NCI-H748 (cell line): ENCODE data around the gene RASGRF1.
"Not testable (repeated sequence)": the region's sequence is repeated elsewhere in the genome, so short reads cannot be mapped to it uniquely, and the experiment has no call there.

Experiments used
- DNase-seq: peaks from one replicate; lab custom pipeline; 2025; ENCODE audit not compliant: unreplicated experiment; lab: John Stamatoyannopoulos, UW

The RASGRF1 gene

DNA sequence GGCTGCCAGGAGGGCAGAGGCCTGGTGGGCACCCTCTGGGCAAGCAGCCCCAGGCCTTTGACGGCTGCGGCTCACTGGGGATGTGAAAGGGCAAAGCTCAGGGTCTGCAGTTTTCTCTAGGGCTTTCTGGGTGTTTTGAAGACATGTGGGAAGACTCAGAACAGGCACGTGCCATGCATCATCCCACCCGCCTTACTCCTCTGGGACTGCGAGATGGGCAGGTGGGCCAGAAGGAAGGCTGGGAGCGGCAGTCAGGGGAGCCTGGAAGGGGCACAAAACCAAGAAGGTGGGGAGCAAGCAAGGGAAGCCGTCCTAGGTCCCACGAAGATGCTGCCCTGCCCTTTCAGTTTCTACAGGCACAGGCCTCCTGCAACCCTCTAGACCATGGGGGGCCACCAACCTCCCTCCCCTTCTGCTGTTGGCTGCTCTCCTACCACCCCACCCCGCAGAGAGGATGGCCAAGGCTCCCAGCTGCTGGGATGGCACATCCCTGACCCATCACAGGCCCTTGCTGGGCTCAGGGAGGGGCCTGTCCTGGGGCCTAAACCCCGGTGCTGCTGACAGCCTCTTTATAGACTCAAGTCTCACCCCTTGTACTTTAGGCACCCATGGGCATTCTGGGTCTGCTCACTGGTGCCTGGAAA lies 73.9 kb downstream of the RASGRF1 start:
- DNase-seq: no peak

DNA sequence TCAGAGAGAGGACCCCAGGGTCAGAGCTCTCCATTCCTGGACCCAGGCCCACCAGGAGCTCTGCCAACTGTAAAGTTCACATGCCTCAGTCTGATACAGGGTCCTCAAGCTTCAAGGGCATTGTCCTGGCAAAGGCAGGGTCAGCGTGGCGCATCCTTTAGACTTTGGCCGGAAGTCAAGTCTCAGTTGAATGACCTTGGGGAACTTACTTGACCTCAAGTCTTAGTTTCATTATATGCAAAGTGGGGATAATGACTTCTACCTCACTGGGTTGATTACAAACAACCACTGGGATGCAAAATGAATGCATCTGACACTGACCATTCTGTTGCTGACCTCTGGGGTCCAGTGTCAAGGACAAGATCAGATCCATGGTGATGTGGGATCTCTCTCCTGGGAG lies 75.2 kb downstream of the RASGRF1 start:
- DNase-seq: no peak

DNA sequence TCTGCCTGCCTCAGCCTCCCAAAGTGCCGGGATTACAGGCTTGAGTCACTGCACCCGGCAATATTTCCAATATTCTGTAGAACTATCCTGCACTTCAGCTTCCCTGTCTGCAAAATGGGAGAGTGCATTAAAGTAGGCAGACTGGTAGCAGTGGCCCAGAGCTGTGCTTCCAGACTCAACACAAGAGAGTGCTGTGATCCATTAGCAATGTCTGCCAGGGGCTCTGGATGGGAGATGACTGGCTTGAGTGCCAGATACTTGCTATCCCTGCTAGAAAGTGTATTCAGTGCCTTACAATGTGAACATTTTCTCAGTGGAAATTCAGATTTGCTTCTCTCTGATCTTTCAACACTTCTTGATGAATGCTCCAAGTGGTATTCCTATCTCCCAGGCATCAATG lies 80.3 kb downstream of the RASGRF1 start:
- DNase-seq: no peak

DNA sequence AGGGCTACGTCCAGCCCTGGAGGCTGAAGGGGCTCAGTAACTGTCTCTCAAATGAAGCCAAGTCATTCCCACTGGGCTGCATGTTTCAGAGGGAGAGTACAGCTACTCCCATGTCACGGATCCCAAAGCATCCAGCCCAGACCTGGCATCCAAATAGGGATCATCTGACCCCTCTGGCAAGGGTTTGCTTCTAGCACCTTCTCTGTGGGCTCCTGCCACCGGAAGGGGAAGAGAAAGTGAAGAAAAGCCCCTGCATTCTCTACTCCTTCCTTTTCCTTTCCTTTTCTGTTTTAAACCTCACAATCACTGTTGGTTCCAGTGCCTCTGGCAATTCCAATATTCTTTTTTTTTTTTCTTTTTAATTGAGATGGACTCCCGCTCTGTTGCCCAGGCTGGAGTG lies 81.2 kb downstream of the RASGRF1 start:
- DNase-seq: no peak

DNA sequence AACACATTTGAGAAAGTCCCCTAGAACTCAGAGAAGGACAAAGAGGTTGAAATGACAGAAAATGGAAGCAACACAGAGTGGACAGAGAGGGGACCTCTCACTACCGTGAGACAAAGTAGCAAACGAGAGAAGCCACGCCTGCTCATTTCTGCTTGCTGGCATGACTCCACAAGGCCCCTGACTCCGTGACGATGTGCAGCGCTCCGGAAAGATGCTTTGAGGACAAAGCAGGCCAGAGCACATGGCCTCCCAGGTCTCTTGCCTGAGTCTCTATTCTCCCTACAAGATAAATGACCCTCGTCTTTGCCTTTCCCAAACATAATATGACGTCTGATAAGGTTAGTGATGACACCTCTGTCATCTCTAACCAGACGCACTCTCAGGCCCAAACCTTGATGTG lies 81.9 kb downstream of the RASGRF1 start:
- DNase-seq: peak; percentile 7

DNA sequence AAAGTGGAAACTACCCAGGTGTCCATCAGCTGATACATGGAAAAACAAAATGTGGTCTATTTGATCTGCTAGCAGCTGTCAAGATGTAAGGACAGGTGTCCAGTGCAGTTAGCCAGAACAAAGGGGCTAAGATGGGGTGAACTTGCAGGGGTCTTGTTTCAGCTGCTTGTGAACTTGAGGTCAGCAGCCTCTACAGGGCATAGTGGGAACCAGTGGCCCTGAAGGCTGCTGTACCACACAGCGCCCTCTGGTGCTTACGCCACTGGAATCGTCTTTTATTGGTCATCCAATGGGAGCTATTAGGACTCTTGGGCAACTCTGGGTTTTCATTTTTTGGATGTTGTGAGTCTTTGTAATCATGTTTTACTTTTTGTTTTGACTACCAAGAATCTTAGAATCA lies 83.5 kb downstream of the RASGRF1 start:
- DNase-seq: peak; percentile 22

DNA sequence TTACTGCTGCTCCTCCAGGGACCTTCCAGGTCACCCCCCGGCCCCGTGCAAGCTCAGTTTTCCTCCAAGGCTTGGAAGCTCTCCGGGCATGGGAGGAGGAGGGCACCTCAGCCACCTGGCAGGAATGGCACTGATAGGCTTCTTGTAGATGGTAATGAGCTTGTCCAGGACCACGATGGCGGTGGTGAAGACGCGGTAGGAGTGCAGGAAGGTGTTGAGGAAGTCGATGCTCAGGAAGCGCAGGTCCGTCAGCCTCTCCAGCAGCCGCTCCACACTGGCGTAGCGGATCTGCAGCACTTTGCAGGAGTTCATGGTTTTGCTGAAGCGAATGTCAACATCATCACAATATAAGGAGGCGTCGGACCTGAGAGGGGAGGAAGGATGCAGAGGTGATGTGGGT lies 84.5 kb downstream of the RASGRF1 start:
- no peak for DNase-seq

DNA sequence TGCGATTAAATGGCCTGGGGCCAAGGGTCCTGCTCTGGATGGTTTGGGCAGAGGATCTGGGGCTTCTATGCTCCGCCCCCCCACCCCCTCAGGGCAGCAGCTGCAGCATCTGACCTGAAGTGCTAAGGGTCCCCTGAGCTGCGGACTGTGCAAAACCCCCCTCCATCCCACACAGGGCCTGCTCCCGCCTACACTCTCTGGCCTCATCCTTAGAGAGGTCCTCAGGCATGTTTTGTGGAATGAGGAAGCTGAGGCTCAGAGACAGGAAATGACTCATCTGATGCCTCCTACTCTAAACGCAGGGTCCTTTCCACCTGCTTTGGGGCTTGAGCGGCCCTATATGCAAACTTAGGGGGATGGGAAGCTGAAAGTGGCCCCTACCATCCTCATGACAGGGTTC lies 86.2 kb downstream of the RASGRF1 start:
- no peak for DNase-seq

DNA sequence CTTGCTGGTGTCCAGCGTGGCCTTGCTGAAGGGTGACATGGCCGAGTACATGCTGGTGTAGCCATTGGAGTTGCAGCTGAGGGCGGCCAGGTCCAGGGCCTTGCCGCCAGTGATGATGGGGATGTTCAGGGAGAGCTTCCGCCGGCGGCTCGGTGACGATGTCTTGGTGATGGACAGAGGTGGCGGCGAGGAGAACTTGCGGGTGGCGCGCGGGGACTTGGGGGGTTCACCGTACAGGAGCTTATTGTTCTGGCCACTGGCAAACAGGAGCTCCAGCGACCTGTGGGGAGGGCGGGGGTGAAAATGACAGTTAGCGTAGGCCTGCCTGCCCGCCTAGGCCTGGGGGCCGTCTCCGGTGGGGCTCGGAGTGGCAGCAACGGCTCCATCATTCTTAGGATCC lies 86.7 kb downstream of the RASGRF1 start:
- no peak for DNase-seq

DNA sequence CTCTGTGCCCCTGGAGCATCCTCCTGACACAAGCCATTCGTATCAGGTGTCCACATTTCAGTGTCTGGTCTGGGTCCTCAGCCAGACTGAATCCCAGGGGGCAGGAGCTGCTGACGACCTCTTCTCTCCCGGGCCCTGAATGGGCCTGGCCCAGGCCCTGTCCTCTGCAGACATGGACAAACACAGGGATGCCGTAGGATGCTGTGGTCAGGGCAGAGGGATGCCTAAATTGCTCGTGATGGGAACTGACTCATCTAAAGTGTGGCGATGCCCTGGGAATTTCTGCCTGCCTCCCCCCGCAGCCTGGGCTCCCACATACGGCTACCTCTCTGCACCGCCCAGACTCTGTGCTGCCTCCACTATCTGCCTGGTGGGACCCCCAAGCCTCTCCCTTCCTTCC lies 87.3 kb downstream of the RASGRF1 start:
- no peak for DNase-seq

DNA sequence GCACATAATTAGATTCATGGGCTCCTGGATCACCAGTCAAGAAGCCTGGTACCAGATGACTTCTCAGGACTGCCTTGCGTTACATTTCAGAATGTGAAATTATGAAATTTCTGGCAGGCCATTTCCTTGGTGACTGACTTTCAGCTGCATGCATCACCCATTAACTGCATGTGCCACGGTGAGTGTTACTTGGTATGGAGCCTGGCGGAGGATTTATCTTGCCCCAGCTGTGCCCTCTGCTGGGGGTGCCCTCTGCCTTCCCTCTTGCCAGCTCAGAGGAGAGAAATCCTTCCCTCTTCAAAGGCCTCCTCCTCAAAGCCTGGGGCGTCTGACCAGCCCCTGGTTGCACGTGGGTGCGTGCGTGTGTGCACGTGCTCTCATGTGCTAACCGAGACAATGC lies 88.0 kb downstream of the RASGRF1 start:
- no peak for DNase-seq

DNA sequence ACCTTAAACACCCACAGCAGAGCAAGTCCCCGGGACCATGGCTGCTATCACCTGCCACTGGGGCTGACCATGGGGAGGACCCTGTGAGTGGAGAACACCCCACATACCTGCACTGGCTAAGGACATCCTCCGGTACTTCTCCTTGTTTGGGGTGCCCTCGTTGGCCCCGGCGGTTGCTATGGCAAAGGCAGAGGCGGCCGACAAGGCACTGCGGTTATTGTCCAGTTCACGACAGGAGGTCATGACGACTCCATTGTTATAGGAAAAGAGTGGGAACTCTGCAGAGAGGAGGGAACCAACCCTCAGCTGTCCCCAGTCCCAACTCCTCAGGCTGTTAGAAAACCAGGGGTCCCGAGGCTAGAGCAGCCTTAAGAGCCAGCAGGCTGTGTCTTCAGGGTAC lies 90.9 kb downstream of the RASGRF1 start:
- DNase-seq: no peak

DNA sequence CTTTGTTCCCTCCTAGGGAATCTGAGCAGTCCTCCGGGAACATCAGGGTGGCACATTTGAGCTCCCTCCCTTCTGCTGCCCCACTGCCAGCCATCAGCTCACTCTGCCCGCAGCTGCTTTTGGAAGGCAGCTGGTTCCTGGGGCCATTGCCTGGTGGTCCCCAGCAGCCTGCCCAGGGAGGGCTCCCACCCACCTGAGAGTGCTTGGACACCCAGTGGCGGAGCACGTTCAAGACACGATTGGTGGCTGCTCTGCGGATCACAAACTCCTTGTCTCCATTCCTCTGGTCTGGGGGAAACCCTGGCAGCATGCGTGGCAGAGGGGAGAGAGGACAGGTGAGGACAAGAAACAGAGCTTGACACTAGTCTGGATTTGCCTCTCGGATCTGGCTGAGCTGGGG lies 92.1 kb downstream of the RASGRF1 start:
- no peak for DNase-seq

DNA sequence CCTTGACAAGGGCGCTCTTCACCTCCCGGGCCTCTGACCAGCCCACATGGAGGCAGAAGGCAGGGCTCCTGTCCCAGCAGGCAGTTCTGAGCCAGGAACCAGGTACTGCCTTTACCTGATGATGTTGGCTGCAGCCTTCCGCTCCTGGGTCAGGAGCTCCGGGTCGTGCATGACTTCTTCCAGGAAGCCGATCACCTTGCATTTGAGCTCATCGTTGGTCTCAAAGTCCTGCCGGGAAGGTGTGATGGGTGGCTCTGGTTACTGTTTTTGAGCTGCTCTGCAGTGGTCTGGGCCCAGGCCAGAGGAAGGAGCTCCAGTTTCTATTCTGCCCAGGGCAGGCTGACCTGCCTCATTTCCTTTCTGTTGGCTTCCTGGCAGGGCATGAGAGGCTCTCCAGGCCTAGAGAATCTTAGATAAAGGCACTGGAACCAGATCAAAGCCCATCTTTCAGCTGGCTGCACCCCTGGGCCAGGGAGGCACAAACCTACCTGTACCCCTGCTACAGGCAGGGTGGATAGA lies 92.5 kb downstream of the RASGRF1 start:
- no peak for DNase-seq

DNA sequence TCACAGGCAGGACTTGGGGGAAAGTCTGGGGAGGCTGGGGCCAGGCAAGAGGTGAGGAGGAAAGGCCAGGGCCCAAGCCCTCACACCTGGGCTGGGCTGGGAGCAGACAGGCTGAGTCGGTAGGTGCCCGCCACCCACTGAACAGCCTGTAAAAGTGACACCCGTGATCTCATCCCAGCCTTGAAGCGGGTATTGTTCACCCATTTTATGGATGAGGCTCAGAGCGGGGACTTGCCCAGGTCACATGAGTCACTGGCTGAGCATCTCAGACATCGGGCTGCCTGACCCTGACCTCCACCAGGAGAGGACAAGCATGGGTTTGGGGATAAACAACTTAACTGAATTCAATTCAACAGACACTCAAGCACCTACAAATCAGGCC lies 93.7 kb downstream of the RASGRF1 start:
- DNase-seq: no peak

DNA sequence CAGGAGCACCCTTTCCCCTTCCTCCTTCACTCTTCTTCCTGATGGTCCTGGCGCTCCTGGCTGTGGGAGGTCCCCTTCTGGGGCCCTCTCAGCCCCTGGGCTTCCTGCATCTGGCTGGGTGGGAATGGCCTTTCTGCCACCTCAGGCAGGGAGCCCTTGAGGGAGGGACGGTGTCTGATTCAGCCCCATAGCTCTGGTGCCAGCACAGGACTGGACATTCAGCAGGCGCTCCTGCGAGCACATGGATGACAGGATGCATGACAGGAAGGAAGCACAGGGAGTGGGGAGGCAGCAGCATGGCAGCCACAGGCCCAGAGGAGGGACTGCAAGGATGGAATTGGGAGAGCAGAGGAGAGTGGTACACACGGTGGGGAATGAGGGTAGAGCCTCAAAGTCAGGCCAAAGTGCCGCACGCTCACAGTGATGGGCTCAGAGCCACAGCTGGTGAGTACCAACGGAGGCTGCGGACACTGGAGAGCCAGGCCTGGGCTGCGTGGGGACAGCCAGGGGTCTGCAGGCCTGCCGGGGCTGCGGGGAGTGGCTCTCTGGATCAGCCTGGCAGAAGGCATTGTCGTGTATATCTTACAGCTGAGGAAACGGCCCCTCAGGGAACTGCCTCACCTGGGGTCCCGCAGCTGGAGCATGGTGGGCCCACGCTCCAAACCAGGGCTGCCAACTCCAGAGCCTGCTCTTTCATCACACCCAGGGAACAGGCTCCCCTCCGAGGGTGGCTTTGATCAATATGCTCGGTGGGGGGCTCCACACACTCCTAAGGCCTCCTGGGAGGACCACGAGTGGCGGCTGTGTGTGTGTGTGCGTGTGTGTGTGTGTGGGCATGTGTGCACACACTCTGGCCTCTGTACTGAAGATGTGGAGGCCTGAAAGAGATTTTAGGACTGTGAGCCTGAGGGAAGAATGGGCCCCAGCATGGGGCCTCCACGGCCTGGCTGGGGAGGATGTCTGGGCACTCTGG lies 94.4 kb downstream of the RASGRF1 start:
- DNase-seq: no peak

DNA sequence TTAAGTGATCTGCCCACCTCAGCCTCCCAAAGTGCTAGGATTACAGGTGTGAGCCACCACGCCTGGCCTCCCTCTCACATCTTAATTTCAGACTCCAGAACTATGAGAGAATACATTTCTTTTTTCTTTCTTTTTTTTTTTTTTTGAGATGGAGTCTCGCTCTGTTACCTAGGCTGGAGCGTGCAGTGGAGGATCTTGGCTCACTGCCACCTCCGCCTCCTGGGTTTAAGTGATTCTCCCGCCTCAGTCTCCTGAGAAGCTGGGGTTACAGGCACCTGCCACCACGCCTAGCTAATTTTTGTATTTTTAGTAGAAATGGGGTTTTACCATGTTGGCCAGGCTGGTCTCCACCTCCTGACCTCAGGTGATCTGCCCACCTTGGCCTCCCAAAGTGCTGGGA lies 95.4 kb downstream of the RASGRF1 start:
- DNase-seq: not testable (repeated sequence)

DNA sequence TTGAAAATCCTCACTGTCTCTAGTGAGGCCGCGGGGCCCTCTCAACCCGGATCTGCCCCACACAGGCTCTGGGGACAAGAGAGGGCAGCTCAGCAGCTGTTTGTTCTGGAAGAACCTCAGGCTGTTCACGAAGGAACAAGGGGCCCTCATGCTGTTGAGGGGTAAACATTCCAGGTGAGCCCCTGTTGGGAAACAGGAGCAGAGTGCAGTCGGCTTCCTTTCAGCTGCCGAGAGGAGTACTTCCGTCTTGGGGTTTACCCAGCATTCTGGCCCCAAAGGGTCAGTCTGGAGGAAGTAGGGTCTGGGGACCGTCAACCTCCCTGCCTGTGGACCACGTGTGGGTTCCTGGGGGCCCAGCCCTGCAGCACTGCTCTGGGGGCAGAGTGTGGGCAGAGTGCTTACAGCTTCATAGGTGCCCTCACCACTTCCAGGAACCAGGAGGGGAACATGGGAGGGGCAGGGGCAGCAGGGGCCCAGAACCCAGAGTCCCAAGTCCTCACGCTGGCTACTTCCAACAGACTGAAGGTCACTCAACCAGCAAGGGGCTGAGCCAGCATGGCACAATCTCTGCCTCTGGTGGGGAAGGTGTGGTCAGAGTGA lies 96.5 kb downstream of the RASGRF1 start:
- no peak for DNase-seq

DNA sequence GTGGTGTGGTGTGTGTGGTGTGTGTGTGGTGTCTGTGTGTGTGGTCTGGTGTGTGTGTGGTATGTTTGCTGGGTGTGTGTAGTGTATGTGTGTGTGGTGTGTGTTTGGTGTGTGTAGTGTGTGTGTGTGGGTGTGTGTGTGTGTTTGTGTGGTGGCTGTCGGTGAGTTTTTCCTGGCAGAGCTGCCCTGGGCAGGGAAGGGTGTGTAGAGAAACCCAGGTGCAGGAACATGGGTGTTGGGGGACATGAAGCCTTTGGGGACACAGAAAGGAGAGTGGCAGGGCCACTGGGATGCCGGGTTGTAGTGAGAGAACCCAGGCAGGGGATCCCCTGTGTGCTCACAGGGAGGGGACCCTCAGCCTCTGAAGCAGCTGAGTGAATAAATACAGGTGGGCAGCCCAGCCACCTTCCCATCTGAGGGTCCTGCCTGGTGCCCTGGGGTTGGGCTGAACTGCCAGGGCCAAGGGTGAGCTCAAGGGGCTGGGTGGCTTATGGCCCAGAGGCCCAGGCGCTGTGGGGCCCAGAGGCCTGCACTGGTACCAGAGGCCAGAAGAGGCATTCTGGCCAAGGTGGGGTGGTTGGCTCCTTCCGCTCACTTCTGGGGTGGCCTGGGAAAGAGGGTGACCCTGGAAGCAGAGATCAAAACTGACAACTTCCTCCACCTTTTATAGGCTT lies 97.2 kb downstream of the RASGRF1 start:
- no peak for DNase-seq

DNA sequence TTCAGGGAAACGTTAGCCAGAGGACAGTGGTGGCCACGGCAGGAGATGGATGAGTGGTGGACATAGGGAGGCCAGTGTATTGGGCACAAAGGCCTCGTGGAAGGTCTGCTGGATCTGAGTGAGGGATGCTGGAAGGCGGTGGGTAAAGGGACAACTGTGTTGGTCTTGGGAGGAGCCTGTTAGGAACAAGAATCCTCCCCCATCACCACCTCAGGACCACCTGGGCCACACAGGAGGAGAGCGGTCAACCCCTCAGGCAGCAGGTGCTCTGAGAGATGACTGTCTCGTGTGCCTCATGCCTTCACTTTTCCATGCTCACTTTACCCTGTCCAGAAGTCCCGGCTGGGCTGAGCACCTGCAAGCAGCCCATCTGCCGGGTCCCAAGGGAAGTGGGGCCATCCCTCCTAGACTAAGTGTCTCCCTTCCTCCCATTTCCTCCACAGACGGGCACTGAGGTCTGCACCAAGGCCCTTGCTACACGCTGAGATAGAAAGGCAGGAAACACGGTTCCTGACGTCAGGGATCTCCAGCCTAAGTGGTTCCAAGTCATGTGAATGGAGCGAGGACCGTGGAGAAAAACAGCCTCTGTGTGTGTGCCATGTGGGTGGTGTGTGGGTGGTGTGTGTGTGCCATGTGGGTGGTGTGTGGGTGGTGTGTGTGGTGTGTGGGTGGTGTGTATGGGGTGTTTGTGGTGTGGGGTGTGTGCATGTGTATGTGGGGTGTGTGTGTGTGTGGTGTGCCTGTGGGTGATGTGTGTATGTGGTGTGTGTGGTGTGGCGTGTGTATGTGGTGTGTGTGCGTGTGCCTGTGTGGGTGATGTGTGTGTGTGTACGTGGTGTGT lies 97.9 kb downstream of the RASGRF1 start:
- no peak for DNase-seq
